H1 (cell line): ENCODE measurements around the gene PTPRG. TPM values are rescaled to one million over a fixed set of nuclear protein-coding genes. Genes with fewer than 3 reads are reported as not detected.

ENCODE experiments used
- CTCF ChIA-PET: fragments of 300-600 bp; sonication (Branson Sonifier 250); formaldehyde crosslinking; loops from one replicate; lab custom pipeline; 2021; ENCODE audit not compliant: partially characterized antibody; lab: Charles Lee
- POLR2A ChIA-PET: fragments of 300-600 bp; sonication (Branson Sonifier 250); formaldehyde crosslinking; loops from one replicate; lab custom pipeline; 2021; ENCODE audit warnings: inconsistent platforms; ENCODE audit not compliant: partially characterized antibody; lab: Charles Lee
- DNase-seq, 2 experiments: peaks; one replicate each; pipeline versions ENCODE4 v3.0.0 to v3.0.0-alpha.2; 2010 to 2022; ENCODE audit warnings: low spot score in 2 of 2, low read depth in 1 of 2, mixed read lengths in 1 of 2
- FAIRE-seq: peaks from 2 replicates; lab custom pipeline; 2011; peaks lifted over from hg19 to GRCh38; lab: Jason Lieb, UNC
- H2AFZ ChIP-seq: 2 replicates; pipeline ENCODE4 v1.8.1; 2012; ENCODE audit warnings: low read length, inconsistent platforms
- H2AK5ac ChIP-seq: 2 replicates; pipeline ENCODE4 v1.6.1; 2013; ENCODE audit warnings: low read depth, low read length
- H2BK120ac ChIP-seq: replicated peaks from 2 replicates; pipeline ENCODE3; 2013; ENCODE audit warnings: low read depth, low read length, inconsistent platforms
- H2BK12ac ChIP-seq: 2 replicates; pipeline ENCODE4 v1.6.1; 2013; ENCODE audit warnings: low read depth, low read length
- H2BK15ac ChIP-seq: 2 replicates; pipeline ENCODE4 v1.6.1; 2013; ENCODE audit warnings: low read length
- H2BK20ac ChIP-seq: 2 replicates; pipeline ENCODE4 v1.6.1; 2013; ENCODE audit warnings: low read length
- H2BK5ac ChIP-seq: 2 replicates; pipeline ENCODE4 v1.6.1; 2013; ENCODE audit warnings: low read depth, low read length
- H3K14ac ChIP-seq: 2 replicates; pipeline ENCODE4 v1.6.1; 2013; ENCODE audit warnings: inconsistent platforms; ENCODE audit not compliant: insufficient read length
- H3K18ac ChIP-seq: 2 replicates; pipeline ENCODE4 v1.6.1; 2013; ENCODE audit warnings: low read length; ENCODE audit errors: extremely low read depth
- H3K23ac ChIP-seq: 2 replicates; pipeline ENCODE4 v1.6.1; 2013; ENCODE audit warnings: inconsistent platforms; ENCODE audit not compliant: insufficient read length
- H3K23me2 ChIP-seq: 2 replicates; pipeline ENCODE4 v1.6.1; 2013; ENCODE audit warnings: low read depth, low read length
- H3K27ac ChIP-seq: 2 replicates; pipeline ENCODE4 v1.6.1; 2011; ENCODE audit warnings: low read depth, low read length, inconsistent platforms
- H3K27me3 ChIP-seq, 4 experiments: replicated peaks in 1 of 4; 1 replicate in 1 of 4; 2 replicates in 3 of 4; pipeline versions ENCODE4 v1.6.1 to v1.8.1; 2011 to 2013; ENCODE audit warnings: low read length in 3 of 4, mild to moderate bottlenecking in 3 of 4, inconsistent platforms in 2 of 4, mixed read lengths in 2 of 4, moderate library complexity in 1 of 4; ENCODE audit not compliant: control insufficient read depth in 3 of 4, insufficient read depth in 3 of 4; ENCODE audit errors: extremely low read depth in 1 of 4
- H3K36me3 ChIP-seq, 4 experiments: 2 replicates each; pipeline versions ENCODE4 v1.6.1 to v1.8.1; 2011 to 2013; ENCODE audit warnings: mild to moderate bottlenecking in 4 of 4, low read length in 3 of 4, moderate library complexity in 2 of 4, control low read depth in 1 of 4, inconsistent platforms in 1 of 4; ENCODE audit not compliant: insufficient read depth in 4 of 4, control insufficient read depth in 2 of 4
- H3K4ac ChIP-seq: replicated peaks from 2 replicates; pipeline ENCODE3; 2013; ENCODE audit warnings: low read length, low read depth, mixed read lengths, inconsistent platforms; ENCODE audit not compliant: insufficient read length
- H3K4me1 ChIP-seq, 4 experiments: replicated peaks in 1 of 4; 1 replicate in 1 of 4; 2 replicates in 3 of 4; pipeline versions ENCODE4 v1.6.1 to v1.8.1; 2011 to 2013; ENCODE audit warnings: low read length in 3 of 4, inconsistent platforms in 2 of 4, mixed read lengths in 1 of 4; ENCODE audit not compliant: insufficient read depth in 4 of 4, control insufficient read depth in 3 of 4
- H3K4me2 ChIP-seq, 2 experiments: 2 replicates each; pipeline versions ENCODE4 v1.6.1 to v1.8.1; 2011 to 2013; ENCODE audit warnings: low read depth in 2 of 2, low read length in 2 of 2, control low read depth in 1 of 2, inconsistent platforms in 1 of 2, mild to moderate bottlenecking in 1 of 2; ENCODE audit not compliant: insufficient read depth in 1 of 2
- H3K4me3 ChIP-seq, 4 experiments: fragments of 200-600, 300-600 bp in 1 of 4; sonication (generic), shearing (Covaris generic), sonication (Bioruptor Twin) in 1 of 4; 2 replicates each; pipeline versions ENCODE4 v1.5.1 to v1.8.1; 2011 to 2016; ENCODE audit warnings: low read length in 4 of 4, low read depth in 3 of 4, control low read depth in 2 of 4, inconsistent platforms in 2 of 4, mild to moderate bottlenecking in 2 of 4, mixed read lengths in 1 of 4, moderate library complexity in 1 of 4; ENCODE audit not compliant: insufficient read depth in 2 of 4; ENCODE audit errors: extremely low read depth in 1 of 4
- H3K56ac ChIP-seq: replicated peaks from 2 replicates; pipeline ENCODE3; 2013; ENCODE audit warnings: low read depth, mild to moderate bottlenecking, mixed read lengths, low read length, inconsistent platforms; ENCODE audit not compliant: insufficient read length
- H3K79me1 ChIP-seq: 2 replicates; pipeline ENCODE4 v1.6.1; 2013; ENCODE audit warnings: low read depth, low read length, control low read depth
- H3K79me2 ChIP-seq, 2 experiments: 2 replicates each; pipeline versions ENCODE4 v1.6.1 to v1.8.1; 2012 to 2013; ENCODE audit warnings: low read length in 2 of 2, mild to moderate bottlenecking in 2 of 2, inconsistent platforms in 1 of 2; ENCODE audit not compliant: insufficient read depth in 2 of 2, control insufficient read depth in 1 of 2
- H3K9ac ChIP-seq, 4 experiments: replicated peaks in 1 of 4; 1 replicate in 1 of 4; 2 replicates in 3 of 4; pipeline versions ENCODE4 v1.6.1 to v1.8.1; 2011 to 2013; ENCODE audit warnings: low read depth in 3 of 4, low read length in 3 of 4, control low read depth in 2 of 4, mild to moderate bottlenecking in 2 of 4, moderate library complexity in 2 of 4, inconsistent platforms in 1 of 4; ENCODE audit errors: extremely low read depth in 1 of 4
- H3K9me3 ChIP-seq, 2 experiments: 2 replicates each; pipeline versions ENCODE4 v1.6.1 to v1.8.1; 2012 to 2013; ENCODE audit warnings: mild to moderate bottlenecking in 2 of 2, moderate library complexity in 2 of 2, control low read depth in 1 of 2, inconsistent platforms in 1 of 2, low read depth in 1 of 2, low read length in 1 of 2, mixed read lengths in 1 of 2; ENCODE audit not compliant: insufficient read depth in 2 of 2
- H4K20me1 ChIP-seq, 2 experiments: replicated peaks in 1 of 2; 2 replicates each; pipeline versions ENCODE3 to v1.8.1; 2011 to 2013; ENCODE audit warnings: inconsistent platforms in 2 of 2, low read length in 2 of 2, mild to moderate bottlenecking in 1 of 2; ENCODE audit not compliant: insufficient read depth in 2 of 2, control insufficient read depth in 1 of 2
- H4K5ac ChIP-seq: 2 replicates; pipeline ENCODE4 v1.6.1; 2013; ENCODE audit warnings: low read length, low read depth, mixed read lengths, inconsistent platforms; ENCODE audit not compliant: insufficient read length
- H4K8ac ChIP-seq: 2 replicates; pipeline ENCODE4 v1.8.0; 2013; ENCODE audit warnings: mild to moderate bottlenecking, moderate library complexity, low read length, inconsistent platforms; ENCODE audit not compliant: insufficient read depth; ENCODE audit errors: extremely low read depth
- H4K91ac ChIP-seq: replicated peaks from 2 replicates; pipeline ENCODE3; 2013; ENCODE audit warnings: low read length, mixed read lengths, inconsistent platforms; ENCODE audit not compliant: insufficient read length
- CREB1 ChIP-seq: IDR thresholded peaks from 2 replicates; pipeline ENCODE4 v1.6.1; 2012; ENCODE audit warnings: inconsistent platforms
- WGBS, 2 experiments: shearing (Covaris generic) in 1 of 2; methylation state at CpG; one replicate each; pipeline versions ENCODE4 v1.1.6 to v1.1.7; 2013 to 2015; ENCODE audit warnings: low lambda C conversion rate in 2 of 2, mixed read lengths in 2 of 2, inconsistent platforms in 1 of 2, low coverage in 1 of 2, missing lambda C conversion rate in 1 of 2; ENCODE audit not compliant: insufficient replicate concordance in 2 of 2, insufficient coverage in 1 of 2, insufficient read length in 1 of 2; ENCODE audit errors: extremely low coverage in 1 of 2, missing lambda C conversion rate in 1 of 2; 5-methylcytosine and 5-hydroxymethylcytosine counted together
- polyA plus RNA-seq, 7 experiments: library from polyadenylated mRNA; depleted of rRNA in 3 of 7; stranded (reverse) in 5 of 7; unstranded in 2 of 7; fragments of >200 nt in 5 of 7; fragments of 200-250 nt in 2 of 7; gene quantifications; 1 replicate in 5 of 7; 2 replicates in 1 of 7; 4 replicates in 1 of 7; pipeline versions ENCODE4 v1.2.1 to v1.2.3, GENCODE V29; 2011 to 2013; ENCODE audit warnings: missing spikeins in 2 of 7, mixed read lengths in 2 of 7
- total RNA-seq: library from RNA; stranded (reverse); fragmentation: NEBNext Ultra II Directional; extraction: Animal tissue kit (Norgen Biotek cat#: 25700); gene quantifications from 2 replicates; pipeline ENCODE4 v1.2.1, GENCODE V29; 2021

Gene PTPRG
- total and polyA plus RNA-seq, 2 of the 8 experiments (the other 6 are each of a cell fraction or from before 2014, with no cell fraction given), result 23.3 to 96.2 TPM

GRCh38 chr3:62192891-62193290 is 631.5 kb downstream of the PTPRG start:
- no peak for FAIRE-seq
- 93% methylated on average over 5 of the region's 5 CpGs; no CpG with 5 or more reads in 1 of the 2 experiments for WGBS, 2 experiments
- peaks cover 0 to 9% (median 5%) of the 10 kb centered on the region in 4 experiments; a peak in 3 of 7 replicates for H3K4me1 ChIP-seq
- no peak for TF ChIP-seq CREB1

More at GRCh38 chr3:62192891-62193290, 631.5 kb downstream of the PTPRG start:
- no peak overlapping the region for H2AFZ ChIP-seq
- H3K79me2 ChIP-seq, result no peaks in the 10 kb centered on the region
- no peak overlapping the region for H3K27ac ChIP-seq
- CTCF ChIA-PET, result interaction anchor here (1.3 to 1.6 kb wide), 2 partner anchors 8 to 23 kb away, joined by 3 to 4 read pairs; no protein-coding TSS in a partner anchor
- peaks cover 4 to 13% (median 7%) of the 10 kb centered on the region in 4 experiments; a peak in 6 of 8 replicates for H3K36me3 ChIP-seq
- H3K23ac ChIP-seq, result no peak overlapping the region
- H4K5ac ChIP-seq, result no peak overlapping the region
- H2BK12ac ChIP-seq, result no peak overlapping the region
- H4K8ac ChIP-seq, result no peak overlapping the region
- H3K4ac ChIP-seq, result no peak overlapping the region
- no peaks in the 10 kb centered on the region; the same call in 1 of the 2 replicates for H3K23me2 ChIP-seq
- POLR2A ChIA-PET, result no interaction called here
- no peak overlapping the region for H2BK5ac ChIP-seq
- H3K14ac ChIP-seq, result no peak overlapping the region
- H2BK20ac ChIP-seq, result no peak overlapping the region
- no peak for DNase-seq
- no peak overlapping the region for H2BK15ac ChIP-seq
- H3K27me3 ChIP-seq, result no peaks in the 10 kb centered on the region
- peaks cover 0 to 7% of the 10 kb centered on the region in 2 experiments for H4K20me1 ChIP-seq
- H2AK5ac ChIP-seq, result no peak overlapping the region
- H3K56ac ChIP-seq, result no peak overlapping the region
- H4K91ac ChIP-seq, result no peak overlapping the region
- no peaks in the 10 kb centered on the region; the same call in 1 of the 2 replicates for H3K79me1 ChIP-seq
- no peak overlapping the region for H2BK120ac ChIP-seq
- H3K9me3 ChIP-seq, result no peaks in the 10 kb centered on the region
- no peak overlapping the region for H3K4me3 ChIP-seq
- H3K9ac ChIP-seq, result no peak overlapping the region
- no peak overlapping the region for H3K4me2 ChIP-seq
- no peak overlapping the region for H3K18ac ChIP-seq
